ENCODE data around the gene HTT.

Gene HTT

DNA sequence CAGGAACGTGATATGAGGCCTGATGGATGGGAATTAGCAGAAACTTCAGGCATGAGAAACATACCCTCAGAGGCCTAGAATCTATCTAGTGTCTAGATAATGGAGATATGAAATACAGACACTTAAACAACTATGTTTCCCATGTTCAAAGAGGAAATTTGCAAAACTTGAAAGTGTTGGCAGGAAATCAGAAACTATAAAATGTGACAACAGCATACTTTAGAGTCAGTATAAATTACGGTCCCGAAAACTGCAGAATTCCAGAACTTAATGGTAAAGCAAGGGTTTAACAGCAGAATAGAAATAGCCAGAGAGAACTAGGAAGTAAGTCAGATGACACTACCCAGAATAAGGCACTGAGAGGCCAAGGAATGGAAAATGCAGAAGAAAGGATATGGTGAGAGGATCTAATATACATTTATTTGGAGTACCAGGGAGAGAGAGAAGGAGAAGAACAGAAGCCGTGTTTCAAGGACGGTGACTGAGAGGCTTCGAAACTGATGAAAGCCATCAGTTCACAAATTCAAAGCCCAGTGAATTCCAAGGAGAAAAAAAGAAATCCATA is 7.6 kb upstream of the HTT start:
- H3K27ac ChIP-seq: no peak overlapping the region
- TF ChIP-seq, protein P1, sequence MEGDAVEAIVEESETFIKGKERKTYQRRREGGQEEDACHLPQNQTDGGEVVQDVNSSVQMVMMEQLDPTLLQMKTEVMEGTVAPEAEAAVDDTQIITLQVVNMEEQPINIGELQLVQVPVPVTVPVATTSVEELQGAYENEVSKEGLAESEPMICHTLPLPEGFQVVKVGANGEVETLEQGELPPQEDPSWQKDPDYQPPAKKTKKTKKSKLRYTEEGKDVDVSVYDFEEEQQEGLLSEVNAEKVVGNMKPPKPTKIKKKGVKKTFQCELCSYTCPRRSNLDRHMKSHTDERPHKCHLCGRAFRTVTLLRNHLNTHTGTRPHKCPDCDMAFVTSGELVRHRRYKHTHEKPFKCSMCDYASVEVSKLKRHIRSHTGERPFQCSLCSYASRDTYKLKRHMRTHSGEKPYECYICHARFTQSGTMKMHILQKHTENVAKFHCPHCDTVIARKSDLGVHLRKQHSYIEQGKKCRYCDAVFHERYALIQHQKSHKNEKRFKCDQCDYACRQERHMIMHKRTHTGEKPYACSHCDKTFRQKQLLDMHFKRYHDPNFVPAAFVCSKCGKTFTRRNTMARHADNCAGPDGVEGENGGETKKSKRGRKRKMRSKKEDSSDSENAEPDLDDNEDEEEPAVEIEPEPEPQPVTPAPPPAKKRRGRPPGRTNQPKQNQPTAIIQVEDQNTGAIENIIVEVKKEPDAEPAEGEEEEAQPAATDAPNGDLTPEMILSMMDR (conservative IDR thresholded peaks at IDR 0.05): no peak

DNA sequence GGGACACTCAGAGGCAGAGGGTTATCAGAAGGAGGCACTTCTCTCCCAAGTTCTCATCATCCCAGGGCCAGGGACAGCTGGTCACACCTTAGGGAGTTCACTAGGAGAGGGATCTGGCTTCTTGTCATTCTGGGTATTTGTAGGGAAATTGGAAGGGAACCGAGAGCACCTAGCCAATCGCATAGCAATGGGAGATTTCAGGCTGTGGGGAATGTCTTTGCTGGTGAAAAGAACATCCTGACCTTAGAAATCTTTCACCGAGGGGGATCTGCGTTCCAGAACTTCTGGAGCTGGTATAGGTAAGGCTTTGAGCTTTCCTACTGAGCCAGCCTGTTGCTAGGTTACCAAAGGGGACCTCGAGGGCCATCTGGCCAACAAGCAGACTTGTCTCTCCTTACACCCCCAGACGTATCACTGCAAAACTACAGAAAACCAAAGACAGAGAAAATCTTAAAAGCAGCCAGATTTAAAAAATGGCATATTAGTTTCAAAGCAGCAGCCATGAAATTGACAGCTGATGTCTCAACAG is 6.9 kb upstream of the HTT start:
- TF ChIP-seq, protein P1 (conservative IDR thresholded peaks at IDR 0.05): no peak

DNA sequence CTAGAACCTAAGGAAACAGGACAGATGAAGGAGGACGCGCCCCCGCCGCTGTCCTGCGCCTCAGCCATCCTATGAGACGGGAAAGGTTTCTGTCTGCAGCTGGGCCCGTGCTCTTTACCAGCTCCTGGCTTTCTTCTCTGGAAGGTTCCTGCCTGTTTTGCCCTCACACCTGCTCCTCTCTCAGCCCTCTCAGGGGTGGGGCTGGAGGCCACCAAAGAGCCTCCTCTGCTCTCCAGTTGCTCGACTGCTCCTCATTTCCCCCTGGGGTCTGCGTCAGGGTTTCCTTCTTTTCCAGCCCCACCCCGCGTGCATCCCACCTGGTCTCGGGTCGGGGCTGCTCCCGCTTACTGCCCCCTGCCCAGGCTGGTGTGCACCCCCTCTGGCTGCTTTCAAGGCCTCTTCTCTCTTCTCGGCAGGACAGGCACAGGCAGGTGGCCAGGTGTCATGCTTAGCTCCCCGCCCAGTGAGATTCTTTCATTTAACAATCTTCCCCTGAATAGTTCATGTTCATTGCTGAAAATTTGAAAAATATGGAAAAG is 4.8 kb upstream of the HTT start:
- TF ChIP-seq, protein P1 (conservative IDR thresholded peaks at IDR 0.05): no peak
- no peak overlapping the region for H3K27ac ChIP-seq

More for the DNA sequence above, 6.9 kb upstream of the HTT start:
- H3K27ac ChIP-seq: no peak overlapping the region

DNA sequence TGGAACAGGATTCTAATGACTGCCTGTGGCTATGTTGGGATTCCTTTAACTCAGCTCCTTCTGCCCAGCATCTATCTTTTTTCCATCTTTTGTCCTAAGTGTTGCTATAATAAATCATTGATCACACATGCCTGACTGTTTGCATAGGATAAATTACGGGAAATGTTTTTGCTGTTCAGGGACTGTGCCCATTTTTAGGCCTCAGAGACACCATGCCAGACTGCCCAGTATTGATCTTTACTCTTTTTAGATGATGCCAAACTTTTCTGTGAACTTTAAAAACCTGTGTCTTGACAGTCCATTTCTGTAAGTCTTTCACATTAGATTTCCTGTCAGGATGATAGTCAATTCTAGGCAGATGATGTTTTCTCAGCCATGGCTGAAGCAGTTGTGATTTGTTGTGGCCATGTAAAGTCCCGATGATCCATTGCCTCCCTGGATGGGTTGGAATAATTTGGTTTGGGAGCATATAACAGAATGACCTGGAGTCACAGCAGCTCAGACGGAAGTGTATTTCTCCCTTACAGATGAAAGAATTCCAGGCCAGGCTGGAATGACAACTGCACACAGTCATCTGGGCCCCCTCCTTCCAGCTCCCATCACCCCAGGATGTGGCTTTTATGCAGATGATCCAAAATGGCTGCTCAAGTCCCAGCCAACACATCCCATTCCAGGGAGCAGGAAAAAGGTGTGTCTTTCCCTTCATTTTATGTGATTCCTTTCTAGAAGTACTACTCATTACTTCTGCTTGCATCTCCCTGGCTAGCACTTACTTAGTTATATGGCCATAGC is 3.6 kb upstream of the HTT start:
- TF ChIP-seq, protein P1 (conservative IDR thresholded peaks at IDR 0.05): no peak
- no peak overlapping the region for H3K27ac ChIP-seq

DNA sequence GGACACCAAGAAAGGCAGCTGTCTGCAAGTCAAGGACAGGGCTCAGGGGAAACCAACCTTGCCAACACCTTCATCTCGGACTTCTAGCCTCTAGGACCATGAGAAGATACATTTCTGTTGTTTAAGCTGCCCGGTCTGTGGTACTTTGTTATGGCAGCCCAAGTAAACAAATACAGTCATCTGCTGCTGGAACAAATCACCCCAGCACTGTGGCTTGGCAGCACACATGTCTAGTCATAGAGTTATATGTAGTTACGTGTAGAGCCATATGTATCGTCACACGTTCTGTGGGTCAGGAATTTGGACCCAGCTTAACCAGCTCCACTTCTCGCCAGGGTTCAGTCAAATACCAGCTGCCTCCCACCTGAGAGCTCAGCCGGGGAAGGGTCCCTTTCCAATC is 2.7 kb upstream of the HTT start:
- TF ChIP-seq, protein P1 (conservative IDR thresholded peaks at IDR 0.05): no peak

DNA sequence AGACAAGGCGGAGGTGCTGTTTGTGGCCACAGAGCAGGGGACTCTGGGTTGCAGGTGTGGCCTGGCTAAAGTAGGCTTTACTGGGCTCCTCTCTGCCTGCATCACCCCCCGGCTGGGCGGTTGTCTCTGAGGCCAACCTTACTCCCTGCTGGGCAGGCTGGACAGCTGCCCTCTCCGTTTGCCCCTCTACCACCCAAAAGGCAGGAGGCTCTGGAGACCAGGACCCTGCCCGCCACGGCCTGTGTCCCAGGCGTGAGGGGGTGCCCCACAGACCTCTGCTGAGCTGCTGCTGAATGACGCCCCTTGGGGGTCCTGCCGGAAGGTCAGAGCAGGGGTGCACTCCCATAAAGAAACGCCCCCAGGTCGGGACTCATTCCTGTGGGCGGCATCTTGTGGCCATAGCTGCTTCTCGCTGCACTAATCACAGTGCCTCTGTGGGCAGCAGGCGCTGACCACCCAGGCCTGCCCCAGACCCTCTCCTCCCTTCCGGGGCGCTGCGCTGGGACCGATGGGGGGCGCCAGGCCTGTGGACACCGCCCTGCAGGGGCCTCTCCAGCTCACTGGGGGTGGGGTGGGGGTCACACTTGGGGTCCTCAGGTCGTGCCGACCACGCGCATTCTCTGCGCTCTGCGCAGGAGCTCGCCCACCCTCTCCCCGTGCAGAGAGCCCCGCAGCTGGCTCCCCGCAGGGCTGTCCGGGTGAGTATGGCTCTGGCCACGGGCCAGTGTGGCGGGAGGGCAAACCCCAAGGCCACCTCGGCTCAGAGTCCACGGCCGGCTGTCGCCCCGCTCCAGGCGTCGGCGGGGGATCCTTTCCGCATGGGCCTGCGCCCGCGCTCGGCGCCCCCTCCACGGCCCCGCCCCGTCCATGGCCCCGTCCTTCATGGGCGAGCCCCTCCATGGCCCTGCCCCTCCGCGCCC is 1.1 kb upstream of the HTT start:
- H3K27ac ChIP-seq: peak overlapping the region; percentile 70; the same call in 1 of the 2 replicates
- TF ChIP-seq, protein P1 (conservative IDR thresholded peaks at IDR 0.05): peak; percentile 23

More for the DNA sequence above, 2.7 kb upstream of the HTT start:
- no peak overlapping the region for H3K27ac ChIP-seq
